HUES64 (cell line): ENCODE data around the gene PVALEF.

Experiments
- H3K27ac ChIP-seq: 2 replicates; pipeline ENCODE4 v1.7.0; 2013; ENCODE audit warnings: low read depth, low read length, inconsistent platforms
- H3K27me3 ChIP-seq: 2 replicates; pipeline ENCODE4 v1.6.1; 2013; ENCODE audit warnings: mild to moderate bottlenecking, low read length; ENCODE audit not compliant: insufficient read depth
- H3K36me3 ChIP-seq: 2 replicates; pipeline ENCODE4 v1.6.1; 2013; ENCODE audit warnings: mild to moderate bottlenecking, low read length; ENCODE audit not compliant: insufficient read depth
- H3K4me1 ChIP-seq: 2 replicates; pipeline ENCODE4 v1.6.1; 2013; ENCODE audit warnings: mild to moderate bottlenecking, low read length, moderate library complexity; ENCODE audit not compliant: insufficient read depth
- H3K4me3 ChIP-seq: 2 replicates; pipeline ENCODE4 v1.5.1; 2013; ENCODE audit warnings: mild to moderate bottlenecking, low read length, moderate library complexity
- H3K9ac ChIP-seq: 2 replicates; pipeline ENCODE4 v1.6.1; 2013; ENCODE audit warnings: mild to moderate bottlenecking, low read depth, low read length
- H3K9me3 ChIP-seq: 2 replicates; pipeline ENCODE4 v1.6.1; 2013; ENCODE audit warnings: low read depth, low read length; ENCODE audit not compliant: insufficient read depth
- WGBS: fragments of 150-250, 120-280 bp; methylation state at CpG from one replicate; pipeline ENCODE4 v1.1.7; 2013; ENCODE audit warnings: missing lambda C conversion rate; 5-methylcytosine and 5-hydroxymethylcytosine counted together

The PVALEF gene

DNA sequence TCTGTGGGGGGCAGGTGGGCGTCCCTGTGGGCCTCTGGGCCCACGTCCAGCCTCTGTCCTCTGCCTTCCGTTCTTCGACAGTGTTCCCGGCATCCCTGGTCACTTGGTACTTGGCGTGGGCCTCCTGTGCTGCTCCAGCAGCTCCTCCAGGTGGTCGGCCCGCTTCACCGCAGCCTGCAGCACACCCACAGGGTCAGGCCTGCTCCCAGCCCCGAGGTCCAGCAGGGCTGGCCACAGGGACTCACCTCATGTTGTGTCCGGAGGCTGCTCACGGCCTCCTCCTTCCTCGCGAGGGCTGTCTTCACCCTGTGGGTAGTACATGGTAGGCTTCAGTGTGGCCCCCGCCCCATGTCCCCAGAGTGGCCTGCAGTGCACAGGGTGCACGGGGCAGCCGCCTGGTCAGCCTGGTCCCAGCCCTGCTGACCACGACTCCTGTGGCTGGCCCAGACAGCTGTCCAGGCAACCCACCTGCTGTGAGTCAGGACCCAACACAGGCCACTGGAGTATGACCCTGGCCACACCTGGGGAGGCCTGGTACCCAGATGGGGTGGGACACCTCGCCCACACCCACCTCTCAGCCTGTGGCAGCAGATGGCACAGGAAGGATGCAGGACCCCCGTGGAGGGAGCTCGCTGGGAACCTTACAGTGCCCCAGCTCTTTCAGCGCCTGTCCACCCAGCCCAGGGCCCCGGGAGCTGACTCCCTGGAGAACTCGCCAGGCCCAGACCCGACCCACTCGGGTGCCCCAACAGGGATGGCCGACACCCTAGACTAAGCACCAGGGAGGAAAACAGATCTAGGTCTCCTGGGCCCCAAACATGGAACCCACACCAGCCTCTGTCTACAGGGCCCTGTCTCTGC lies 24.6 kb downstream of the PVALEF start:
- Histone ChIP-seq H3K4me3 (no peak overlapping the region), H3K9ac (no peak overlapping the region), H3K4me1 (no peaks in the 10 kb centered on the region), H3K27ac (no peak overlapping the region), H3K36me3 (peaks cover 23% of the 10 kb centered on the region), H3K9me3 (no peaks in the 10 kb centered on the region), H3K27me3 (no peaks in the 10 kb centered on the region)
- 93% methylated on average over 27 of the region's 27 CpGs for WGBS

DNA sequence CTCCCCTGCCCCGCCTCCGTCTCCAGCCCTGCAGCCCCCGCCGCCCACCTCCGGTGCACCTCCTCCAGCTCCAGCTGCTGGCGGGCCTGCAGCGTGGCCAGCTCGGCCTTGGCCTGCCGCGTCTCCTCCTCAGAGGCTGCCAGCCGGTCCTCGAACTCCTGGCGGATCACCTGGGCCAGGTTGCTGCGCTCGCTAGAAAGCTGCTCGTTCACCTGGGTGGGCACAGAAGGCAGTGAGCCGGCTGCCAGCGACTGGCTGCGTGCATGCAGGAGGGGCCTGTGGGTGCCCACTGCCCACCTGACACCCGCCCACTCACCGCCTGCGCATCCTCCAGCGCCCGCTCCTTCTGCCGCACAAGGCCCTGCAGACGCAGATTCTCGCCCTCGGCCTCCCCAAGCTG lies 25.3 kb downstream of the PVALEF start:
- H3K36me3 ChIP-seq: peaks cover 29% of the 10 kb centered on the region
- no peak overlapping the region for H3K9ac ChIP-seq
- no peak overlapping the region for H3K4me3 ChIP-seq
- 96% methylated on average over 28 of the region's 28 CpGs for WGBS
- H3K27me3 ChIP-seq: no peaks in the 10 kb centered on the region
- no peak overlapping the region for H3K27ac ChIP-seq
- no peaks in the 10 kb centered on the region for H3K9me3 ChIP-seq
- no peaks in the 10 kb centered on the region for H3K4me1 ChIP-seq

DNA sequence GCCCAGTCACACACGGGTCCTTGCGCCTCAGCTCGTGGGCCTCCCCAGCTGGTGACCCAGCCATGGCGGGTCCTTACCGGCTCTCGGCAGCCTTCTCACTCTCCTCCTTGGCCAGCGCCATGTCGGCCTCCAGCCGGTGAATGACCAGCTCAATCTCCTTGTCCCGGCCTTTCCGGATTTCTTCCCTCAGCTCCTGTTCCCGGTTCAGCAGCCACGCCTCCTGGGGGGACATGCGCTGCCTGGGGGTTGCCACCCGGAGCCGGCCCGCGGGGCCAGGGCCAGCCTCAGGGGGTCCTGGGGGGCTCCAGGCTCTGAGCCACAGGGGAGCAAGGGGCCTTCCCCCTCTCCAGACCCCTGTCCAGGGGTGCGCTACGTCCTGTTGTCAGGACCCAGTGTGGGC lies 25.8 kb downstream of the PVALEF start:
- Histone ChIP-seq H3K27ac (no peak overlapping the region), H3K27me3 (no peaks in the 10 kb centered on the region), H3K36me3 (peaks cover 32% of the 10 kb centered on the region), H3K4me3 (no peak overlapping the region), H3K9ac (no peak overlapping the region), H3K4me1 (no peaks in the 10 kb centered on the region), H3K9me3 (no peaks in the 10 kb centered on the region)
- 89% methylated on average over 20 of the region's 20 CpGs for WGBS

DNA sequence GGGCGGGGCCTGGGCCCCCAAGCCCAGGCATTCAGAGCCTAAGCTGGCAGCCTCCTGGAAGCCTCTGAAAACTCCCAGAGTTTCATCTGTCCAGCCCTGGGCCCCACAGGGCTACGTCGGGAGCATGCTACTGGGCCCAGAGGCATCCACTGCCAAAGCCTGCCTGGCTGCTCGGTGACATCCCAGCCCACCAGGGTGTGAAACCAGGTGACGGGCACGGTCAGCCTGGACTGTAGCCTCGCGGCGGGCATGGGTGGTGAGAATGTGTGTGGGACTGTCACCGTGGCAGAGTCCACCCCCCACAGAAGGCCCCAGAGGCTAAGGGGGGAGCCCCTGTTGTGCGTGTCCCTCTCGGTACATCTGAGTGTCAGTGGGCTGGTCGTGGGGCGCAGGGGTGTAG lies 26.3 kb downstream of the PVALEF start:
- Histone ChIP-seq H3K9ac (no peak overlapping the region), H3K27me3 (no peaks in the 10 kb centered on the region), H3K36me3 (peaks cover 32% of the 10 kb centered on the region), H3K4me1 (no peaks in the 10 kb centered on the region), H3K27ac (no peak overlapping the region), H3K9me3 (no peaks in the 10 kb centered on the region), H3K4me3 (no peak overlapping the region)
- 94% methylated on average over 14 of the region's 14 CpGs for WGBS

DNA sequence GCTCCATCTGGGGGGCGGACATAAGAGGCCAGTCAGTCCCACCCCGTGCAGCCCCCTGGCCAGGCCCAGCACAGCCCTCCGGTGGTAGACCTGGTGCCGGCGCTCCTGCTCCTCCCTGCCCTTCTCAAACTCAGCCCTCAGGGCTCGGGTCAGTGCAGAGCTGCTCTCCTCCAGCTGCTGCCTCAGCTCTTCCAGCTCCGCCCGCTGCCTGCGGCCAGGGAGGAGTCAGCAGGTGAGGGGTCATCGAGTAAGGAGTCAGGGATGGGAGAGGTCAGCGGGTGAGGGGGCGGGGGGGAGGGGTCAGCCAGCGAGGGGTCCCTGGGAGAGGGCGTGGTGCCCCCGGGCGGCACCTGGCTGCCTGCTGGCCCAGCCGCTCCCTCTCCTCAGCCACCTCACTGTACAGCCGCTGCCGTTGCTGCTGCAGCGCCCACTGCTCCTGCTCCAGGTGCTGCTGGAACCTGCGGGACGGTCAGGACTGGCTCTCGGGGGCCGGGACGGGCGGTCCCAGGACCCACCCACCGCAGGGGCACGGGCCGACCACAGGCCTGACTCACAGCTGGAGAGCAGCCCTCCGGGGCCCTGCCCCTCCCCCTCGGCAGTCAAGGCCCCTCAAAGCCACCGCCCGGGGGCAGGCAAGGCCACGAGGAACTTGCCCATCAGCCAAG lies 27.2 kb downstream of the PVALEF start:
- no peak overlapping the region for H3K4me3 ChIP-seq
- peaks cover 36% of the 10 kb centered on the region for H3K36me3 ChIP-seq
- no peak overlapping the region for H3K27ac ChIP-seq
- no peaks in the 10 kb centered on the region for H3K27me3 ChIP-seq
- WGBS: 83% methylated on average over 31 of the region's 34 CpGs
- no peaks in the 10 kb centered on the region for H3K9me3 ChIP-seq
- no peak overlapping the region for H3K9ac ChIP-seq
- H3K4me1 ChIP-seq: no peaks in the 10 kb centered on the region

DNA sequence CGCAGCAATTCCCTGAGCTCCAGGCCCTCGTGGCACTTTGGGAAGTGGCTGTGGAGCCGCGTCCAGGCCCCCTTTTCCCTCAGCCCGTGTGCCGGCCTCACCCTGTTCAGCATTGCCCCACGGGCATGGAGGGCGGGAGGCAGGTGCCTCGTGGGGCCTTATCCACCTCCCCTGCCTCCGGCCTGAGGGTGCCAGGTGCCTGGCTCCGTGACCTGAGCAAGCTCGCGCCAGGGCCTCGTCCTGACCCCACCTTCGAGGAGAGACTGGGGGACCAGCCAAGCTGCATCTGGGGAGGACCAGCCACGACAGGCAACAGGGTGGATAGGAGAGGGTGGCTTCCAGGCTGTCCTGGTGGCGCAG lies 27.7 kb downstream of the PVALEF start:
- Histone ChIP-seq H3K9ac (no peak overlapping the region), H3K36me3 (peaks cover 41% of the 10 kb centered on the region), H3K4me1 (no peaks in the 10 kb centered on the region), H3K27ac (no peak overlapping the region), H3K9me3 (no peaks in the 10 kb centered on the region), H3K27me3 (no peaks in the 10 kb centered on the region), H3K4me3 (no peak overlapping the region)
- 91% methylated on average over 17 of the region's 17 CpGs for WGBS

DNA sequence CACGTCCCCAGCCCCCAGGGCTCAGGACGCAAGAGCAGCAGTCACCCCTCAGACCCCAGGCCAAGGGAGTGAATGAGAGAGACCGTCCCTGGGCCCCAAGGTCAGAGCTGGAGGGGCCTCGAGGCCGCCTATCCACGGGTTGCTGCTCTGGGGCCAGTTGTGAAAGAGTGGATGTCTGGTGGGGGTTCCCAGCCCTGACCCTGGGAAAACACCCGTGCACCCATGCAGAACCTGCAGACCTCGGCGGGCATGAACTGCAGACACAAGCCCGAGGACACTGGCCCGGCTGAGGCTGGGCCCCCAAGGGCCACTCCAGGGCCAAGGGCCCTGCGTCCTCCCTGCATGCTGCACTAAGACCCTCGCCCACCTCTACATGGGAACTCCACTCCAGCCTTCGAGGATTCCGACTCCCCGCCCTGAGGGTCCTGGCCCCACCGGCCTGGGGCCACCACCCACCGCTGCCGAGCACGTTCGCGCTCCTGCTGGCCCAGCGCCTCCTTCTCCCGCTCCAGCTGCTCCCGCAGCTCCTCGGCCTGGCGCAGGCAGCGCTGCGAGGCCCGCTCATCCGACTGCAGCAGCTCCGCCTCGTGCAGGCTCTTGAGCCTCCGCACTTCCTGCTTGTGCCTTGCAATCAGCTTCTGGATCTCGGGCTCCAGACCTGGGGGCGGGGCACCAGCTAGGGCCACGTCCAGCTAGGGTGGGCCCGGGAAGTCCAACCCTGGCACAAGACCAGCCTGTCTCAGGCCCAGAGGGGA lies 28.3 kb downstream of the PVALEF start:
- H3K36me3 ChIP-seq: peaks cover 45% of the 10 kb centered on the region
- WGBS: 93% methylated on average over 38 of the region's 38 CpGs

DNA sequence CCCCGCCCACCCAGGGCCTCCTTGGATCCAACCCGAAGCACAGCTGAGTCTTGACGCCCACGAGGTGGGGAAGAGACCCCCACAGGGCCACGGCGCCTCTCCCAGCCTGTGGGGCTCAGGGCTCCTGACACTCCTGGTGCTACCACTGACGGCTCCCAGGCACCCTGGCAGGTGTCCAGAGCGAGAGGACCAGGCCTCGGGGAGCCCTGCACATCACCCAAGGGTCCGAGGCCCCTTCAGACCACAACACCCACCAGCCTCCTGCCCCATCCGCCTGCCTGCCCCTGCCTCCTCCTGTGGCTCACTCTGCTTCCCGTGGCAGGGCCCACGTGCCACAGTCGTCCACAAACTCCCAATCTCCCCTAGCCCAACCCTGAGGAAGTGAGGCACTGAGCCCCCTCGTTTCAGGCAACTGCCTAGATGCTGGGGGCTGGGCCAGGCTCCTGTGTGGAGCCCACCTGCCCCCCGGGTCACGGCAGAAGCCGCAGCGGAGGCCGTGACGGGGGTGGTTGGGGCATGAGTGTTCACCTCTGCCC lies 29.0 kb downstream of the PVALEF start:
- no peaks in the 10 kb centered on the region for H3K9me3 ChIP-seq
- WGBS: 96% methylated on average over 21 of the region's 21 CpGs
- peaks cover 47% of the 10 kb centered on the region for H3K36me3 ChIP-seq

More for the DNA sequence above, 28.3 kb downstream of the PVALEF start:
- Histone ChIP-seq H3K27ac (no peak overlapping the region), H3K9me3 (no peaks in the 10 kb centered on the region), H3K4me3 (no peak overlapping the region), H3K9ac (no peak overlapping the region), H3K27me3 (no peaks in the 10 kb centered on the region), H3K4me1 (no peaks in the 10 kb centered on the region)

DNA sequence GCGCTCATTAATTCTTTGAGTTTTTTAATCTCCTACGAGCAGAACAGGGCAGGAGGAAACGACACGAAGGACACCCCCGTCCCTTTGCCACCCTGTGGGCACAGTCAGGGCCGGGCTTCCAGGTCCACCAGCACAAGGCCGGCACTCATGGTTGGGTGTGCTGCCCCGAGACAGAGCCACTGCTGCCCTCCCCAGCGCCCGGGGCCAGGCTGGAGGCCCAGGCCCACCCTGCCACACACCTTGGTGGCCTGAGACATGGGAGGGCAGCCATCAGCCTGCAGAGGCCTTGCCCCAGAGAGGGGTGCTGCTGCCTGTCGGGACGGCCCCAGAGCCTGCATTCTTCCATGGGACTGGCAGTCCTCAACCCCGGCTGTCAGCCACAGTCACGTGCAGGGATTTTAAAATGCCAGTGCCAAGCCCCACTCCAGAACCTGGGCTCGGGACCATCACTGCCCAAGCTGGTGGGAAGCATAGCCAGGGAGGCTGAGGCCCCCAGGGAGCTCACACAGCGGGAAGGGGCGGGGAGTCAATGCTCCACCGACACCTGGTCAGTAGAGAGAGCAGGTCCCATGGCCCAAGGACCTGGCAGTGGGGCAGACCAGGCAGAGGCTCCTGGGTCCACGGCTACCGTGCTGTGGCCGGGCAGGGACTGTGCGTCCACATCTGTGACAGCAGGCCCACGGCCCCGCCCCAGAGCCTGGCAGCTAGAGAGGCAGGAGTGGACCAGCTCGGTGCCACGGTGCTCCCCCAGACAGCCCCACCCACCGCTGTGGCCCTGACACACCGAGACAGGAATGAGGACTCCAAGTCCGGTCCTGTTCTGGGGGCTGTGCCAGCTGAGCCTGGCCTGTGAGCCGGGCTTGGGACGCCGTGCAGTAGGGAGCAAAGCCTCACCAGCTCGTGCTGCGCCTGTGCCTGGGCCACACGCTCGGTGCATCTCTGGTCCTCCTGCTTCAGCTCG lies 29.9 kb downstream of the PVALEF start:
- Histone ChIP-seq H3K4me1 (no peaks in the 10 kb centered on the region), H3K9ac (no peak overlapping the region), H3K27me3 (no peaks in the 10 kb centered on the region), H3K36me3 (peaks cover 40% of the 10 kb centered on the region), H3K27ac (no peak overlapping the region), H3K9me3 (no peaks in the 10 kb centered on the region), H3K4me3 (no peak overlapping the region)
- WGBS: 95% methylated on average over 37 of the region's 37 CpGs

More for the DNA sequence above, 29.0 kb downstream of the PVALEF start:
- Histone ChIP-seq H3K4me1 (no peaks in the 10 kb centered on the region), H3K27me3 (no peaks in the 10 kb centered on the region), H3K9ac (no peak overlapping the region), H3K27ac (no peak overlapping the region), H3K4me3 (no peak overlapping the region)

DNA sequence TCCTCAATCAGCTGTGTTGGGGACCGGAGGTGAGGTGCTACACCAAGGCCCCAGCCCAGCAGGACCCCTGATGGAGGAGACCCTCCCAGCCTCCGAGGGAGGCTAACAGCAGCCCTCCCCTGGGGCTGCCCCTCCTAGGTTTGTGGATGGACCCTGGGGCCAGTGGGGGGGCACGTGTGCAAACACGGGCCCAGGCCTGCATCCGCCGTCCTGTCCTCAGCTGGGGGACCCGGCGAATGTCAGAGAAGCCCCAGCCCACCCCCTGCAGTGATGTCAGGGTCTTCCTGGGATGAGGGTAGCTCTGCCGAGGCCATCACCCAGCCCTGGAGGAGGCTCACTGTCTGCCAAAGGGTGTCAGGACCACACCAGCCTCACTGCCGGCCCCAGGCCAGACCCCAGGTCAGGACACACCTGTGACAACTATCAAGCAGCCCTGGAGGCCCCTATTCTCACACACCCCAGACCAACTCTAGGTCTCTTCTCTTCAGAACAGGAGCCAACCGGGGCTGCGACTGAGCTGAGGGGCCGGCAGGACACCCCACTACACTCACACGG lies 30.7 kb downstream of the PVALEF start:
- Histone ChIP-seq H3K36me3 (peaks cover 40% of the 10 kb centered on the region), H3K27me3 (no peaks in the 10 kb centered on the region), H3K4me3 (no peak overlapping the region), H3K9me3 (no peaks in the 10 kb centered on the region), H3K27ac (no peak overlapping the region), H3K9ac (no peak overlapping the region), H3K4me1 (no peaks in the 10 kb centered on the region)
- 93% methylated on average over 14 of the region's 14 CpGs for WGBS
